Natural killer cell (primary cell): Measurements from ENCODE around the gene PCBP4. TPM values are rescaled to one million over a fixed set of nuclear protein-coding genes. Genes with fewer than 3 reads are reported as not detected.

ENCODE experiments used
- ATAC-seq, 3 donors: fragments of 150-1000 bp in 2 of 3; fragments of 200-7000 bp in 1 of 3; cut with Tn5 transposase; 1 replicate in 1 of 3; 2 replicates in 2 of 3; pipeline ENCODE4 v1.10.0; 2021; ENCODE audit warnings: mild to moderate bottlenecking in 2 of 3, moderate library complexity in 2 of 3
- DNase-seq, 2 donors: peaks; one replicate each; pipeline versions ENCODE4 v3.0.0 to v3.0.0-alpha.2; 2013 to 2021; ENCODE audit warnings: mixed read lengths in 1 of 2
- H3K27ac ChIP-seq: one replicate; pipeline ENCODE4 v1.5.1; 2013; ENCODE audit warnings: mild to moderate bottlenecking, low read length
- H3K27me3 ChIP-seq: one replicate; pipeline ENCODE4 v1.6.1; 2013; ENCODE audit warnings: low read length; ENCODE audit not compliant: control insufficient read depth, insufficient read depth
- H3K36me3 ChIP-seq: one replicate; pipeline ENCODE4 v1.6.1; 2013; ENCODE audit warnings: low read length; ENCODE audit not compliant: control insufficient read depth, insufficient read depth
- H3K4me1 ChIP-seq: one replicate; pipeline ENCODE4 v1.6.1; 2013; ENCODE audit warnings: low read length; ENCODE audit not compliant: control insufficient read depth, insufficient read depth
- H3K4me3 ChIP-seq: one replicate; pipeline ENCODE4 v1.5.1; 2013; ENCODE audit warnings: low read length
- H3K9me3 ChIP-seq: one replicate; pipeline ENCODE4 v1.6.1; 2013; ENCODE audit warnings: low read length; ENCODE audit not compliant: control insufficient read depth, insufficient read depth
- H3K27ac Mint-ChIP-seq, 2 donors: one replicate each; pipeline ENCODE4 v1.8.0; 2022; ENCODE audit warnings: mild to moderate bottlenecking in 2 of 2, mixed read lengths in 2 of 2, moderate library complexity in 1 of 2
- H3K27me3 Mint-ChIP-seq, 2 donors: one replicate each; pipeline ENCODE4 v1.8.0; 2022; ENCODE audit warnings: low read depth in 2 of 2, mixed read lengths in 2 of 2
- H3K36me3 Mint-ChIP-seq: one replicate; pipeline ENCODE4 v1.8.0; 2022; ENCODE audit warnings: mixed read lengths
- H3K4me1 Mint-ChIP-seq, 2 donors: one replicate each; pipeline ENCODE4 v1.8.0; 2022; ENCODE audit warnings: mixed read lengths in 2 of 2
- H3K4me3 Mint-ChIP-seq: one replicate; pipeline ENCODE4 v1.8.0; 2022; ENCODE audit warnings: mild to moderate bottlenecking, moderate library complexity, mixed read lengths
- H3K9me3 Mint-ChIP-seq, 2 donors: one replicate each; pipeline ENCODE4 v1.8.0; 2022; ENCODE audit warnings: mixed read lengths in 2 of 2
- CTCF ChIP-seq: fragments of 200-600 bp; IDR thresholded peaks from one replicate; pipeline ENCODE4 v1.8.0; 2022; ENCODE audit warnings: antibody characterized with exemption
- WGBS: methylation state at CpG from one replicate; pipeline ENCODE4 v1.1.7; 2013; ENCODE audit warnings: missing lambda C conversion rate; ENCODE audit not compliant: insufficient coverage; 5-methylcytosine and 5-hydroxymethylcytosine counted together
- intact Hi-C: fragments of 100-400 bp; cut with micrococcal nuclease; formaldehyde crosslinking; loops from one replicate; pipeline ENCODE4 v1.14.2; 2022
- total RNA-seq, 4 donors: library from RNA; stranded (reverse); fragments of 120-200 nt in 1 of 4; gene quantifications; one replicate each; pipeline versions ENCODE4 v1.2.3 to v1.2.4, GENCODE V29; 2013 to 2022

The PCBP4 gene
- total RNA-seq, 3 donors from 2014 or later (not counting 1 experiment from before 2014, with no cell fraction given), result 15.0 to 24.7 (median 18.4) TPM

DNA sequence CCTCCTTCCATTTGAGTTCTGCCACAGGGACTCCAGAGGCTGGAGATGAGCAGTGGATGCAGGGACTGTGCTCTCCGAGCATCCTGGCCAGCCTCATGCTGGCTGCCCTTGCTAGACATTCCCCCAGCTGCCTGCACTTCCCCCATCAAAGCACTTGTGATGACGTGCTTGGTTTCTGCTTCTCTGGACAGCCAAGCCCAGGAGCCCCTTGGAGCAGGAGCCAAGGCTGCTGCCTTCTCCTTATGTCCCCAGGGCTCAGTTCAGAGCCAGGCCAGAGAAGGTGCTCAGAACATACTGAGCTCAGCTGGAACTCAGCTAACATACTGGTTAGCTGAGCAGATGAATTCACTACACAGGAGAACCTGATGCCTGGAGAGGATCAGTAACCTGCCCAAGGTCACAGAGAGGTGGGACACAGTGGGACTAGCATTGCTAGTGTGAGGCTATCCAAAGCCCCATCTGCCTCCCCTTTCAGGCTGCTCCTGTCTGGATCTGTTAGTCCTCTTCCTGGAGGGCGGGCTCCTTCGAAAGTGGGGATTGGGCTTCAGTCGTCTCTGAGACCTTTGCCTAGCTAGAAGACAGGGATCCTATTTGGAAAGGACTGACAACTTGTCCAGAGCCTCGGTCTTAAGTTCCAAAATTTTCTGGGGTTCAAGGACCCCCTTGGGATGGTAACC is 4.3 kb downstream of the PCBP4 start:
- intact Hi-C loops, result no loop called here
- H3K27ac Mint-ChIP-seq, result no peak overlapping the region

DNA sequence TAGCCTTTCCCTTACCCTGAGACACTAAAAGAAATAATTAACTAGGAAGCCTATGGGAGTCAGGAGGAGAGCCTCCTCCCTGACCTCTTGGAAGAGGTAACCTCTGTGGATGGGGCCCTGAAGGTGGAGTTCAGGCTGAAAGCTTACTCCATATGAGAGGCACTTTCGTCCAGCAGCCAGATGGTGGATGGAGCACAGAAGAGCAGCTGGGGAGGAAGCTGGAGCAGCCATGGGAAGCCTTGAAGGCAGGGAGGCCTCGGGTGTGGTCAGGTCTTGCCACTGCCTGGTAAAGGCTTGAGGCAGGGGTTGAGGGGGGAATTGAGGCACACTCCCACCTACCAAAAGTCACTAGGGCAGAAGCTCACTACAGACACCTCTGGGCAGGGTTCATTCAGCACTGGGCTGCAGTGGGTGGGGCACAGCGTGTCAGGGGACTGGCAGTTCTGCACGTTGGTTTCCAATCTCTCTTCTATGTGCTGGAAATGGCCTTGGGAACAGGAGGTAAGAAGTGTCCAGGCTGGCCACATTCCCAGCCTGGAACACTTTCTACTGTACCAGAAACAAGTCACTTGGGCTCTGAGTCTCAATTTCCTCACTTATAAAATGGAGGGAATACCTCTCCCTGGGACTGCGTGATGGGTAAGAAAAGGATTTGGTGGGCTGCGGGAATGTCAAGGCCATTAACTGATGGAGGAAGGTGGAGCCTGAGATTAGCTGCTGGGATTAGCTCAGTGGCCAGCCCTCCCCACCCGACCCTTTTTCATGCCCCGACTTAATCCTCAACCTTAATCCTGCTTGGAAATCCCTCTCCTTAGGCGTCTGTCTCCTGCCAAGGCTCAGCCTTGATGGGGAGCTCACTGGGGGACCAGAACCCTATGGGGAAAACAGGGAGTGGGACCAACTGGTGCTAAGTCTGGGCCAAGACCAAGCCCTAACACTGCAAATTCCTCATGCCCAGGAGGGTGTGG is 5.4 kb downstream of the PCBP4 start:
- H3K9me3 Mint-ChIP-seq, result no peaks in the 10 kb centered on the region
- 83% methylated on average over 9 of the region's 9 CpGs for WGBS
- peaks cover 0 to 17% of the 10 kb centered on the region in 2 donors for H3K4me1 Mint-ChIP-seq
- Histone ChIP-seq H3K9me3 (no peaks in the 10 kb centered on the region), H3K27ac (no peak overlapping the region), H3K27me3 (peaks cover 16% of the 10 kb centered on the region), H3K36me3 (no peaks in the 10 kb centered on the region), H3K4me3 (no peak overlapping the region), H3K4me1 (peaks cover 10% of the 10 kb centered on the region)
- no peak for DNase-seq
- intact Hi-C loops, result no loop called here
- H3K4me3 Mint-ChIP-seq, result no peak overlapping the region
- no peak overlapping the region for H3K27ac Mint-ChIP-seq
- peaks cover 7 to 10% of the 10 kb centered on the region in 2 donors for H3K27me3 Mint-ChIP-seq
- H3K36me3 Mint-ChIP-seq, result no peaks in the 10 kb centered on the region
- no peak for TF ChIP-seq CTCF
- no peak for ATAC-seq

More for the DNA sequence above, 4.3 kb downstream of the PCBP4 start:
- no peaks in the 10 kb centered on the region for H3K9me3 ChIP-seq
- Mint-ChIP-seq H3K9me3 (no peaks in the 10 kb centered on the region), H3K27me3 (peaks cover 7 to 10% of the 10 kb centered on the region in 2 donors), H3K36me3 (no peaks in the 10 kb centered on the region), H3K4me1 (peaks cover 0 to 21% of the 10 kb centered on the region in 2 donors), H3K4me3 (no peak overlapping the region)
- no peaks in the 10 kb centered on the region for H3K36me3 ChIP-seq
- no peak for TF ChIP-seq CTCF
- ATAC-seq (no peak), DNase-seq (no peak)
- H3K27ac ChIP-seq, result no peak overlapping the region
- no peak overlapping the region for H3K4me3 ChIP-seq
- peaks cover 6% of the 10 kb centered on the region for H3K27me3 ChIP-seq
- WGBS, result 89% methylated on average over 6 of the region's 6 CpGs
- peaks cover 11% of the 10 kb centered on the region for H3K4me1 ChIP-seq

GRCh38 chr3:51961011-51961410 is 6.2 kb downstream of the PCBP4 start:
- H3K4me1 ChIP-seq, result peaks cover 10% of the 10 kb centered on the region
- H3K4me3 ChIP-seq, result no peak overlapping the region
- no peak overlapping the region for H3K27ac ChIP-seq
- Mint-ChIP-seq H3K27me3 (peaks cover 7 to 14% of the 10 kb centered on the region in 2 donors), H3K9me3 (no peaks in the 10 kb centered on the region), H3K4me3 (no peak overlapping the region), H3K36me3 (no peaks in the 10 kb centered on the region), H3K27ac (no peak overlapping the region), H3K4me1 (peaks cover 0 to 16% of the 10 kb centered on the region in 2 donors)
- intact Hi-C loops, result no loop called here
- no peak for TF ChIP-seq CTCF
- 89% methylated on average over 18 of the region's 18 CpGs for WGBS
- ATAC-seq (no peak), DNase-seq (no peak)
- H3K27me3 ChIP-seq, result peaks cover 20% of the 10 kb centered on the region
- H3K36me3 ChIP-seq, result no peaks in the 10 kb centered on the region
- H3K9me3 ChIP-seq, result no peaks in the 10 kb centered on the region
